Hepatocyte (in vitro differentiated cells): ENCODE measurements around the gene ERCC8. TPM values are rescaled to one million over a fixed set of nuclear protein-coding genes. Genes with fewer than 3 reads are reported as not detected.

Source experiments
- DNase-seq: peaks from one replicate; pipeline ENCODE4 v3.0.0-alpha.2; 2016; ENCODE audit warnings: low spot score
- H2AFZ ChIP-seq: fragments of 200-600 bp; sonication (generic); 2 replicates; pipeline ENCODE4 v1.6.0; 2016; ENCODE audit warnings: antibody characterized with exemption, mild to moderate bottlenecking
- H3K27ac ChIP-seq: fragments of 200-600 bp; sonication (generic); 2 replicates; pipeline ENCODE4 v1.5.1; 2016; ENCODE audit warnings: mild to moderate bottlenecking
- H3K27me3 ChIP-seq: fragments of 200-600 bp; sonication (generic); 2 replicates; pipeline ENCODE4 v1.6.1; 2016
- H3K36me3 ChIP-seq: fragments of 200-600 bp; sonication (generic); replicated peaks from 2 replicates; pipeline ENCODE4 v1.5.1; 2016; ENCODE audit warnings: low read depth; ENCODE audit not compliant: insufficient read depth
- H3K4me1 ChIP-seq: fragments of 200-600 bp; sonication (generic); 2 replicates; pipeline ENCODE4 v1.5.1; 2016; ENCODE audit warnings: mild to moderate bottlenecking, moderate library complexity; ENCODE audit not compliant: insufficient read depth
- H3K4me2 ChIP-seq: fragments of 200-600 bp; sonication (generic); 2 replicates; pipeline ENCODE4 v1.6.0; 2016
- H3K4me3 ChIP-seq: fragments of 200-600 bp; sonication (generic); 2 replicates; pipeline ENCODE4 v1.5.1; 2016; ENCODE audit warnings: mild to moderate bottlenecking
- H3K79me2 ChIP-seq: fragments of 200-600 bp; sonication (generic); 2 replicates; pipeline ENCODE4 v1.6.0; 2017; ENCODE audit warnings: mild to moderate bottlenecking
- H3K9me2 ChIP-seq: fragments of 200-600 bp; sonication (generic); replicated peaks from 2 replicates; pipeline ENCODE4 v1.6.0; 2017; ENCODE audit warnings: mild to moderate bottlenecking; ENCODE audit not compliant: insufficient read depth
- H3K9me3 ChIP-seq: fragments of 200-600 bp; sonication (generic); 2 replicates; pipeline ENCODE4 v1.5.1; 2016; ENCODE audit warnings: low read depth, mild to moderate bottlenecking
- H4K20me1 ChIP-seq: fragments of 200-600 bp; sonication (generic); 2 replicates; pipeline ENCODE4 v1.6.0; 2016; ENCODE audit warnings: mild to moderate bottlenecking; ENCODE audit not compliant: insufficient read depth, poor library complexity, severe bottlenecking
- CTCF ChIP-seq: fragments of 200-600 bp; sonication (generic); IDR thresholded peaks from 2 replicates; pipeline ENCODE4 v1.5.1; 2016; ENCODE audit warnings: antibody characterized with exemption, mild to moderate bottlenecking; ENCODE audit not compliant: poor library complexity
- EZH2 ChIP-seq: fragments of 200-600 bp; sonication (generic); IDR thresholded peaks from 2 replicates; pipeline ENCODE4 v1.6.1; 2016; ENCODE audit warnings: antibody characterized with exemption, mild to moderate bottlenecking, borderline replicate concordance
- EZH2phosphoT487 ChIP-seq: fragments of 200-600 bp; sonication (generic); IDR thresholded peaks from one replicate; pipeline ENCODE4 v1.6.1; 2018; ENCODE audit warnings: antibody characterized with exemption, mild to moderate bottlenecking, low read depth, moderate library complexity; ENCODE audit not compliant: unreplicated experiment, severe bottlenecking
- WGBS: methylation state at CpG from one replicate; pipeline ENCODE4 v1.1.6; 2016; ENCODE audit warnings: low lambda C conversion rate; ENCODE audit errors: missing lambda C conversion rate; 5-methylcytosine and 5-hydroxymethylcytosine counted together
- polyA plus RNA-seq: library from polyadenylated mRNA; unstranded; fragments of >200 nt; fragmentation: Nextera tagmentation; extraction: Ambion mirVana; gene quantifications from 2 replicates; pipeline ENCODE4 v1.2.1, GENCODE V29; 2016
- total RNA-seq: library from RNA; depleted of rRNA; stranded (reverse); fragments of >200 nt; gene quantifications from 2 replicates; pipeline ENCODE4 v1.2.3, GENCODE V29; 2014

ERCC8 gene
- total and polyA plus RNA-seq, 2 experiments from 2014 or later: 6.4 to 16.8 TPM

- Histone ChIP-seq H3K4me1 (no peaks in the 10 kb centered on the region), H3K4me3 (no peak overlapping the region), H3K9me2 (no peaks in the 10 kb centered on the region), H2AFZ (no peak overlapping the region), H3K4me2 (no peak overlapping the region), H3K27ac (no peak overlapping the region), H3K27me3 (no peaks in the 10 kb centered on the region), H3K36me3 (no peaks in the 10 kb centered on the region), H4K20me1 (no peaks in the 10 kb centered on the region), H3K9me3 (no peaks in the 10 kb centered on the region), H3K79me2 (no peaks in the 10 kb centered on the region)
- no peak for DNase-seq
- TF ChIP-seq EZH2 (no peak), CTCF (no peak), EZH2phosphoT487 (no peak)
Measured at GRCh38 chr5:60916646-60917045, 28.2 kb downstream of the ERCC8 start.

GRCh38 chr5:60903356-60903755, 41.5 kb downstream of the ERCC8 start:
- no peak for TF ChIP-seq EZH2phosphoT487
- TF ChIP-seq CTCF: no peak
- TF ChIP-seq EZH2: no peak
- H3K79me2 ChIP-seq: no peaks in the 10 kb centered on the region
- no peaks in the 10 kb centered on the region for H3K4me1 ChIP-seq
- WGBS: 77% methylated on average over 4 of the region's 4 CpGs
- H3K36me3 ChIP-seq: no peaks in the 10 kb centered on the region
- H3K9me3 ChIP-seq: no peaks in the 10 kb centered on the region
- H4K20me1 ChIP-seq: no peaks in the 10 kb centered on the region
- no peak overlapping the region for H2AFZ ChIP-seq
- H3K27ac ChIP-seq: no peak overlapping the region
- H3K9me2 ChIP-seq: no peaks in the 10 kb centered on the region
- no peak for DNase-seq
- no peaks in the 10 kb centered on the region for H3K27me3 ChIP-seq
- no peak overlapping the region for H3K4me2 ChIP-seq
- H3K4me3 ChIP-seq: no peak overlapping the region

GRCh38 chr5:60896991-60897390, 47.9 kb downstream of the ERCC8 start:
- Histone ChIP-seq H4K20me1 (no peaks in the 10 kb centered on the region), H3K4me3 (no peak overlapping the region), H2AFZ (no peak overlapping the region), H3K27ac (no peak overlapping the region), H3K9me3 (no peaks in the 10 kb centered on the region), H3K4me2 (no peak overlapping the region), H3K9me2 (no peaks in the 10 kb centered on the region), H3K36me3 (no peaks in the 10 kb centered on the region), H3K79me2 (no peaks in the 10 kb centered on the region), H3K4me1 (no peaks in the 10 kb centered on the region), H3K27me3 (no peaks in the 10 kb centered on the region)
- TF ChIP-seq CTCF (no peak), EZH2phosphoT487 (no peak), EZH2 (no peak)
- DNase-seq: no peak
- 95% methylated on average over 4 of the region's 4 CpGs for WGBS

- H3K36me3 ChIP-seq: no peaks in the 10 kb centered on the region
- H3K27ac ChIP-seq: no peak overlapping the region
- no peak overlapping the region for H3K4me3 ChIP-seq
- 98% methylated on average over 13 of the region's 13 CpGs for WGBS
- H3K9me3 ChIP-seq: no peaks in the 10 kb centered on the region
- no peak overlapping the region for H3K4me2 ChIP-seq
- H3K79me2 ChIP-seq: no peaks in the 10 kb centered on the region
- H3K4me1 ChIP-seq: no peaks in the 10 kb centered on the region
- H2AFZ ChIP-seq: no peak overlapping the region
- DNase-seq: no peak
- no peaks in the 10 kb centered on the region for H3K9me2 ChIP-seq
- TF ChIP-seq CTCF: no peak
- TF ChIP-seq EZH2: no peak
- H3K27me3 ChIP-seq: no peaks in the 10 kb centered on the region
- H4K20me1 ChIP-seq: no peaks in the 10 kb centered on the region
Measured at GRCh38 chr5:60893521-60893920, 51.3 kb downstream of the ERCC8 start.
